GM11168 (cell line): ENCODE results near the gene RBP2.

Source experiments
- in situ Hi-C: fragments of 300-500 bp; cut with MboI; formaldehyde crosslinking; loops from one replicate; pipeline ENCODE4 v1.12.0; 2022; ENCODE audit warnings: low sequenced_read_pairs; ENCODE audit not compliant: unreplicated experiment

RBP2 gene

GRCh38 chr3:139448104-139448503 is 28.2 kb downstream of the RBP2 start:
- in situ Hi-C loops: loop anchor here (25.0 kb wide), 1 partner anchor 489 kb away; the partner anchor contains the start of gene CLSTN2

GRCh38 chr3:139447486-139447885 is 28.8 kb downstream of the RBP2 start:
- in situ Hi-C loops: loop anchor here (25.0 kb wide), 1 partner anchor 490 kb away; the partner anchor contains the start of gene CLSTN2

GRCh38 chr3:139444446-139444845 is 31.9 kb downstream of the RBP2 start:
- in situ Hi-C loops: loop anchor here (25.0 kb wide), 1 partner anchor 493 kb away; the partner anchor contains the start of gene CLSTN2

GRCh38 chr3:139443186-139443585 is 33.1 kb downstream of the RBP2 start:
- in situ Hi-C loops: loop anchor here (25.0 kb wide), 1 partner anchor 494 kb away; the partner anchor contains the start of gene CLSTN2

DNA sequence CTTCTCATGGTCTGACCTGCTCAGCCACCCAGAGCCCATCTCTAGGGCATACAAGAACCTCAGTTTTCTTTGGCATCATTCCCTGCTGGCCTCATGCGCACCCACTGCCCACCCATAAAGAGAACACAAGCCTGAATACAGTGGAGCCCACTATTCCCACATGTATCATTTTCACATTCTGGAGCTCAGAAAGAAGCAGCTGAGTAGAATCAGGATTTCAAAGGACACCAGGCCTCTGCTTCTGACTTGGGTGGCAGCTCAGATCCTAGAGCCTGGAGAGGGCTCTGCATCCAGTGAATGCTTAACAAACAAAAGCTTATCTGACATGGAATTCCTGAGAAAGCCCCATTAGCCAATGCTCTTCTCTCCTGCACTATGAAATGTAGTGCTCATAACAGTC is 34.7 kb downstream of the RBP2 start:
- in situ Hi-C loops: loop anchor here (25.0 kb wide), 1 partner anchor 496 kb away; the partner anchor contains the start of gene CLSTN2

GRCh38 chr3:139440639-139441556 is 35.4 kb downstream of the RBP2 start:
- in situ Hi-C loops: loop anchor here (25.0 kb wide), 1 partner anchor 496 kb away; the partner anchor contains the start of gene CLSTN2

DNA sequence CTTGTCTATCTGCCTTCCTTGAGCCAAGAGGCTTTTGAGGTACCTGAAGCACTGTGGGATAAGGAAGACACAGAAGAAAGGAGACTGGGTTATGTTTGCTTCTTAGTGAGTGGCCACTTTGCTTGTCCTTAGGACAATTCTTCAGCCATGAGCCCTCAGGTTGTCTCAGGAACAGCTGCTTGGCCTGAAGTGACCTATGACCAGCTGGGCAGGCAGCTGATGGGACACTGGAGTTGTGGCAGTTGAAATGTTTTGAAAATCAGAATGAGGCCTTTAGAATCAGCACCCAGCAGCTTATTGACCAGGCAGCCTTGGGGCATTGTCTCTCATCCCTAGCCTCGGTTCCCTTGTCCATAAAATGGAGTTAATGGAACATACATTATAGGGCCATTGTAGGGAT is 37.0 kb downstream of the RBP2 start:
- in situ Hi-C loops: loop anchor here (25.0 kb wide), 1 partner anchor 498 kb away; the partner anchor contains the start of gene CLSTN2

DNA sequence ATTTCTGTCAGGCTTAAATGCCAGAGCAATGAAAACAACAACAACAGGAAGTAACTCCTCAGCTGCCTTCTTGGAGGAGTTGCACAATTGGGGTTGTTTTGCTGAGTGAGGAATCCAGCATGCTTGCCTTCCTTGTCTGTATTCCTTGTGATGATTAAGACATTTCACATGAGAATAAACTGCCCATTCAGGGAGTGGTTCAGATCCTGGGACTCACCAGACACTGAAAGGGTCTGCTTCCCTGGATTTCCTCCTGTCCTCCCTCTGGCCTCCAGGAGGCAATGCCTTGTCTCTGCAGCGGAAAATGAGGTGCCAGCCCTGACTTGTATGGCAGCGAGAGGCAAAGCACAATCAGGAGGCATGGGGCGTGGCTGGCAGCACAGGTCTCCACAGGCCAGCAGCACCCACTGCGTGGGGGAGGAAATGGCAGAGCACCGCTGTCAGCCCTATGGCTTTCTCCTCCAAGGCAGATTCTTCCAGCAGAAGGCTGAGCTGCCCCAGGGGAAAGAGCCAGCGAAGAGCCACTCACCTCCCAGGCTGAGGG is 41.5 kb downstream of the RBP2 start:
- in situ Hi-C loops: loop anchor here (25.0 kb wide), 1 partner anchor 502 kb away; the partner anchor contains the start of gene CLSTN2

DNA sequence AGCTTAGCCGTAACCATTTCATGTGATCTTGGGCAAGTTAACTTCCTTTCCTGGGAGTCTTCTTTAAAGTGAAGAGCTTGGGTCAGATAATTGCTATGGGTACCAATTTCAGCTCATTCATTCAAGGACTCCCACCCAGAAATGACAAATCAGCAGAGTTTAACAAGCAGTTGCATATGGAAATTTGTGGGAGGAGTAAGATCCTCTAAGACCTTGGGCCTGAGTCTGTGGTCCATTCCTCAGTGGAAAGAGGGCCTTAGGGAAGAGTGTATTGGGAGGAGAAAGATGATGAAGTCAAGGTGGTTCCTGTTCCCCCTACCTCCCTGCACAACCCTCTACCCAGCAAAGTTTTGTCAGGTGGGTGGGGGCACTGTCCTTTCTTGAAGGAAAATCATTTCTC is 42.1 kb downstream of the RBP2 start:
- in situ Hi-C loops: loop anchor here (25.0 kb wide), 1 partner anchor 503 kb away; the partner anchor contains the start of gene CLSTN2

DNA sequence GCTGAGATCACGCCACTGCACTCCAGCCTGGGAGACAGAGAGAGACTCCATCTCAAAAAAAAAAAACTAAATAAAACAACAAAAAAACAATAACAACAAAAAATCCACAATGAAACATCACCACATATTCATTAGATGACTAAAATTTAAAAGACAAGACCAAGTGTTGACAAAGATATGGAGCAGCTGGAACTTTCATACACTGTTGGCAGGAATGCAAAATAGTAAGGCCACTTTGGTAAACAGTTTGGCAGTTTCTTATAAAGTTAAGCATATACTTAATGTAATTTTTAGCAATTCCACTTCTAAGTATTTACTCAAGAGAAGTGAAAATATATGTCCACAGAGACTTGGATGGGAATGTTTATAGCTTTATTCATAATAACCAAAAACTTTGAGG is 43.2 kb downstream of the RBP2 start:
- in situ Hi-C loops: loop anchor here (25.0 kb wide), 1 partner anchor 504 kb away; the partner anchor contains the start of gene CLSTN2

DNA sequence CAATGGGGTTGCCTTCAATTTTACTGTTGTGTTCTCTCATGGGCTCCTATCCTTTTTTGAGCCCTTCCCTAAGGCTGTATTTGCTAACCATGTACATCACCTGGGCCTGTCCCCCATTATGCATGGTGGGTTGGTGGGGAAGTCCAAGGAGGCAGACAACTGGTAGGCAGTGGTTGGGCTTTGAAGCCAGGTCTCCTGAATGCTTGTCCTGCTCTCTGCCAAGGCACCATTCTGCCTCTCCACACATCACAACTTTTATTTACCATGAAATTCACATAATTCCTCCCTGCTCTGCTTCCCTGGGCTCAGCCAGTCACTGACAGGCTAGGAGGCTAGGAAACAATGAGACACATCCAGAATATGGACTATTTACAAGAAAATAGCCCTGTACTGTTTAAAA is 45.8 kb downstream of the RBP2 start:
- in situ Hi-C loops: loop anchor here (25.0 kb wide), 1 partner anchor 507 kb away; the partner anchor contains the start of gene CLSTN2

- in situ Hi-C loops: loop anchor here (10.0 to 25.0 kb wide), 2 partner anchors 117 to 510 kb away; partner anchors contain the start of gene CLSTN2
Measured at GRCh38 chr3:139427283-139428060, 48.8 kb downstream of the RBP2 start.

DNA sequence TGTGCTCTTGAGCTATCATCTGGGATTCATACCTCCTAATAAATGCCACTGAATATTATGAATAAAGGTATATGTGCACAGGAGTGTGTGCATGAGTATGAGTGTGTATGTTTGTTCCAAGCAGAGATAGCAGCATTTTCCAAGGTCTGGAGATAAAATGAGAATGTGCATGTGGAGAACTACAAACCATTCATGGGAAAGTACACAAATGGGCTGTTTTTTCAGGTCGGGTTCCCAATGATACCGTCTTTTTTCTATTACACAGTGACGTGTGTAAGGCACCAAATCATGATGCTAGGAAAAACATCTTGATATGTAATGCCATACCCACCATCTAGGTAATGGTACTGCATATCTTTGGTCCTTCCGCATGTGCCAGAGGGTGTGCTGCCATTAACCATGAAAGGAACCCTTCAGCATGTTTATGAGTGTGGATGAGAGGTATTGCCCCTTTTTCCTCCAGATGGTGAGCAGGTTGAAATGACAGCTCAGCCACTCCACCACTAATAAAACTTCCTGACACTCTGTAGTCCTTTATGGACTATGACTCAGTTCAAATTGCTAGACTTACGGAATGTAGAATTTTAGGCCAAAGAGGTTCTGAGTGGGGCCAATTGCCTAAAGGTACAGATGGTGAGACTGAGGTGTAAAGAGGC is 50.4 kb downstream of the RBP2 start:
- in situ Hi-C loops: loop anchor here (10.0 to 25.0 kb wide), 2 partner anchors 119 to 511 kb away; partner anchors contain the start of gene CLSTN2

GRCh38 chr3:139423232-139423631 is 53.1 kb downstream of the RBP2 start:
- in situ Hi-C loops: loop anchor here (10.0 kb wide), 1 partner anchor 122 kb away; no protein-coding TSS in a partner anchor

DNA sequence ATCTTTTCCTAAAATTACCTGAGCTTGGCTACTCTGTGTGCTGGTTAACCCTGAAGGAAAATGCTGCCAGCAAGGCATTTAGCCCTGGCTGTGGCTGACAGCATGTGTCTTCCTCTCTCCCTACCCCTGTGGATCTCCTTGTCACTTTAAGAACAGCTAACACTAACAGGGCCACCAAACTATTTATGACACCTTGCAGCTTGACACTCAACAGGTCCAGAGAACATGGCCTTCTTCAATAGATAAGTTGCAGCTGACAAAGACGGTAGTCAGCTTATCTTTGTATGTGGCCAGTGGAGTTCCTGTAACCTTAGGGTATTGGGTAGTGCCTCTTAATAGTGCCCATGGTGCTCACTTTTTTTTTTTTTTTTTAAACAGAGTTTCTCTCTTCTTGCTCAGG is 54.9 kb downstream of the RBP2 start:
- in situ Hi-C loops: loop anchor here (10.0 kb wide), 1 partner anchor 123 kb away; no protein-coding TSS in a partner anchor

DNA sequence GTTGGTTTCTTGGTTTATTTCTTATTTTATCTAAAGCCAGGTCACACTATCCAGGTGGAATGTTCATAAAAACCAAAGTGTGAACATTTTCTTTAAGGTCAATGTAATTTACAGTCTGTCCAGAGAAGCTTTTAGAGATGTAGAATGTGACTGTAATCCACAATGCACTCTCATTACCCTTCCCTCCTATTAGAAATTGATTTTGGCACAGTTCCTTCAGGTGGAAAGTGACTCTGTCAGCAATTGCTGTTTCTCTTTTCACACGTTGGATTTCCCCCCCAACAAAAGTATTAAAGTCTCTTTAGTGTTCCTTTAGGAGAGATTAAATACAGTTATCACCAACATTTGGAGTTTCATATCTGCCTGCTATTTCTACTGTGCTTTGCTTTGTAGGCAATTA is 55.3 kb downstream of the RBP2 start:
- in situ Hi-C loops: loop anchor here (10.0 kb wide), 1 partner anchor 124 kb away; no protein-coding TSS in a partner anchor

- in situ Hi-C loops: no loop called here
Measured at GRCh38 chr3:139418144-139418543, 58.2 kb downstream of the RBP2 start.

- in situ Hi-C loops: no loop called here
Measured at GRCh38 chr3:139416275-139416674, 60.0 kb downstream of the RBP2 start.

DNA sequence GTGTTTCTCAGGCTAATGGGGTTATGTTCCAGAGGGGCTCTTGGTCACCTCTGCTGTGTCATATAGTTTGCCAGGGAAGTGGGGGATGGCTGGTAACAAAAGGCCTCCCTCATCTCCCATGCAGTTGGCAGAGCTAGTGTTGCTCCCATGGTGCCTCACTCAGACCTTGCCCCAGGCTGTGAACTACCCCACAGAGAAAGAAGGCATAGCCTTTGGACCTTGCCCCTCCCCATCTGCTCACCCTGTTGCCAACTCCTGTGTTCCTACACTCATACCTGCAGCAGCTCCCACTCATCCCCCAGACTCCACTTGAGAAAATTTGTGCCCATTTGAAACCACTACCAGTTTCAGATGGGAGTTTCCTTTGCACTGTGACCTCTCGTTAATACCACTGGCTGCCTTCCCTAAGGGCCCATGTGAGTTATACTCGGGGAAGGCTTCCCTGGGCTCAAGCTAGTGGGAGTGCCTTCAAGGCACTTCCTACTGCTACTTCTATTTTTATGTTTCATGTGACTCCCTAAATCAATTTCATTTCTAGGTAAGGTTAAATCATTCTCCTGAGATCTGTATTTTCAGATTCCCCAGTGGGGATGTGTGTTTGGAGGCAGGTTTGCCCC is 61.6 kb downstream of the RBP2 start:
- in situ Hi-C loops: no loop called here
